MCF 10A (cell line): Measurements from ENCODE around the gene SMC1B. TPM values are rescaled to one million over a fixed set of nuclear protein-coding genes. Genes with fewer than 3 reads are reported as not detected.
"Not testable (repeated sequence)": the region's sequence is repeated elsewhere in the genome, so short reads cannot be mapped to it uniquely, and the experiment has no call there.

Experiments used
- BruUV-seq: library from RNA; stranded (reverse); fragments of 400-500 nt; replicated peaks from 2 replicates; lab custom pipeline; 2021; lab: Mats Ljungman, UMichigan
- CTCF ChIA-PET: fragments of 300-600 bp; sonication (Branson Sonifier 250); formaldehyde crosslinking; extraction: SDS; loops from one replicate; lab custom pipeline; 2021; ENCODE audit warnings: antibody characterized with exemption, inconsistent platforms; lab: Yijun Ruan, JAX
- POLR2A ChIA-PET: fragments of 300-600, 350-650 bp; sonication (Branson Sonifier 250); formaldehyde crosslinking; extraction: SDS; loops from one replicate; lab custom pipeline; 2020; ENCODE audit warnings: antibody characterized with exemption, inconsistent platforms; lab: Yijun Ruan, JAX
- DNase-seq: peaks from one replicate; pipeline ENCODE4 v3.0.0-alpha.2; 2018; ENCODE audit not compliant: unreplicated experiment
- H3K27ac Mint-ChIP-seq: one replicate; pipeline ENCODE4 v1.8.0; 2022; ENCODE audit warnings: mild to moderate bottlenecking, low read depth, mixed read lengths; ENCODE audit not compliant: unreplicated experiment
- H3K27me3 Mint-ChIP-seq: one replicate; pipeline ENCODE4 v1.8.0; 2022; ENCODE audit warnings: mixed read lengths; ENCODE audit not compliant: insufficient read depth, unreplicated experiment
- H3K36me3 Mint-ChIP-seq: one replicate; pipeline ENCODE4 v1.8.0; 2022; ENCODE audit warnings: mild to moderate bottlenecking, moderate library complexity, mixed read lengths; ENCODE audit not compliant: insufficient read depth, unreplicated experiment
- H3K4me1 Mint-ChIP-seq: one replicate; pipeline ENCODE4 v1.8.0; 2022; ENCODE audit warnings: mixed read lengths; ENCODE audit not compliant: insufficient read depth, unreplicated experiment
- H3K4me3 Mint-ChIP-seq: one replicate; pipeline ENCODE4 v1.8.0; 2022; ENCODE audit warnings: mild to moderate bottlenecking, moderate library complexity, mixed read lengths; ENCODE audit not compliant: unreplicated experiment
- H3K9me3 Mint-ChIP-seq: one replicate; pipeline ENCODE4 v1.8.0; 2022; ENCODE audit warnings: mixed read lengths; ENCODE audit not compliant: unreplicated experiment
- CTCF ChIP-seq: fragments of 200-600 bp; IDR thresholded peaks from one replicate; pipeline ENCODE4 v1.8.0; 2022; ENCODE audit warnings: antibody characterized with exemption, mild to moderate bottlenecking; ENCODE audit not compliant: unreplicated experiment
- intact Hi-C: fragments of 100-400 bp; cut with micrococcal nuclease; formaldehyde crosslinking; loops from 2 replicates; pipeline ENCODE4 v1.14.1; 2022
- total RNA-seq: library from RNA; stranded (reverse); gene quantifications from 2 replicates; pipeline ENCODE4 v1.2.3, GENCODE V29; 2022

The SMC1B gene
- total RNA-seq, 1 experiment from 2014 or later, result not detected

- intact Hi-C loops, result no loop called here
- no peak overlapping the region for H3K4me3 Mint-ChIP-seq
- POLR2A ChIA-PET, result interaction anchor here (1.1 to 5.1 kb wide), 2 partner anchors 11 to 25 kb away, joined by 4 to 31 read pairs; no protein-coding TSS in a partner anchor
- H3K9me3 Mint-ChIP-seq, result no peaks in the 10 kb centered on the region
- CTCF ChIA-PET, result interaction anchor here (10.5 kb wide), 1 partner anchor 108 kb away, joined by 142 read pairs; no protein-coding TSS in a partner anchor
- no peak for DNase-seq
- H3K27ac Mint-ChIP-seq, result no peak overlapping the region
- H3K4me1 Mint-ChIP-seq, result peaks cover 24% of the 10 kb centered on the region
- H3K27me3 Mint-ChIP-seq, result no peaks in the 10 kb centered on the region
- no peaks in the 10 kb centered on the region for H3K36me3 Mint-ChIP-seq
- BruUV-seq, result no TSS peak
- TF ChIP-seq CTCF, result no peak
These were observed 31.8 kb upstream of the SMC1B start for GRCh38 chr22:45445031-45445710.

DNA sequence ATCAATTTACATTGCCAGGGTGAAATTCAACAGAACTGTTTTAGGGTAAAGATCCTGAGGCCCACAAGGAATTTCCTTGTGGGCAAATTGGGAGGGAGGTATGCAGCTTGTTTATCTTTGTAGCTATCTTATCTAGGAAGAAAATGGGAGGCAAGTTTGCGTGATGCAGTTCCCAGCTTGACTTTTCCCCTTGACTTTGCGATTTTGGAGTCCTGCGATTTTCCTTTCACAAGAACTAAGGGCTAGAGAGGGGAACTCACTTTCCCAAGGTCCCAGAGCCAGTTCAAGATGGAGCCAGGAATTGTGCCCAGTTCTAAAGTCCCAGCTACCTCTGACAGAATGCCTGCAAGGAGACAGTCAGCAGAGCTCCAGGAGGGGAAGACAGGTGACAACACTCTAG, 30.8 kb upstream of the SMC1B start:
- Mint-ChIP-seq H3K27me3 (no peaks in the 10 kb centered on the region), H3K27ac (peak overlapping the region; percentile 7), H3K9me3 (no peaks in the 10 kb centered on the region), H3K4me3 (no peak overlapping the region), H3K36me3 (no peaks in the 10 kb centered on the region), H3K4me1 (peaks cover 24% of the 10 kb centered on the region)
- no TSS peak for BruUV-seq
- ChIA-PET CTCF (interaction anchor here (0.6 to 10.5 kb wide), 5 partner anchors 26 to 534 kb away, joined by 3 to 142 read pairs (median 3); no protein-coding TSS in a partner anchor), POLR2A (interaction anchor here (1.9 to 5.1 kb wide), 3 partner anchors 26 to 108 kb away, joined by 4 to 31 read pairs (median 8); no protein-coding TSS in a partner anchor)
- TF ChIP-seq CTCF, result no peak
- DNase-seq, result no peak
- intact Hi-C loops, result no loop called here

DNA sequence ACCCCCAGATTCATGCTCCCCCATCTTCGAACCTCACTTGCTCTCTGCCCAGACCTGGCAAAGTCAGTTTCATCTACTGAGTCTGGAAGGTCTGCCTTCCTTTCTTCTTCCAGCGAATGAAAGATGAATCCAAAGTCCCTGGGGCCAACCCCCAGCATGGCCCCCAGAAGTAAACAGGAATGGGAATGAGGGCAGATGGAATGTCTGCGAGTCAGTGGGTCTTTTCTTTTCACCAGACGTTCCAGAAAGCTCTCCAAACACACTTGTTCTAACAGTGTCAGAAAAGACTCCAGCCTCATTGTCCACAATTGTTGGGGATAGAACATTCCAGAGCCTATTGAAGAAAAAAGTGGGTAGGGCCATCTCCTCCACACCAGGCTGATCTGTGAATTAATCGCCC, 28.7 kb upstream of the SMC1B start:
- peak overlapping the region; percentile 80 for H3K27ac Mint-ChIP-seq
- no peak for DNase-seq
- TF ChIP-seq CTCF, result no peak
- BruUV-seq, result no TSS peak
- H3K36me3 Mint-ChIP-seq, result no peaks in the 10 kb centered on the region
- H3K4me1 Mint-ChIP-seq, result peaks cover 24% of the 10 kb centered on the region
- no peaks in the 10 kb centered on the region for H3K27me3 Mint-ChIP-seq
- ChIA-PET CTCF (interaction anchor here (0.6 to 10.5 kb wide), 9 partner anchors 18 to 179 kb away, joined by 3 to 142 read pairs (median 4); no protein-coding TSS in a partner anchor), POLR2A (interaction anchor here (0.6 to 5.1 kb wide), 5 partner anchors 28 to 211 kb away, joined by 3 to 31 read pairs (median 4); no protein-coding TSS in a partner anchor)
- no peak overlapping the region for H3K4me3 Mint-ChIP-seq
- intact Hi-C loops, result no loop called here
- no peaks in the 10 kb centered on the region for H3K9me3 Mint-ChIP-seq

DNA sequence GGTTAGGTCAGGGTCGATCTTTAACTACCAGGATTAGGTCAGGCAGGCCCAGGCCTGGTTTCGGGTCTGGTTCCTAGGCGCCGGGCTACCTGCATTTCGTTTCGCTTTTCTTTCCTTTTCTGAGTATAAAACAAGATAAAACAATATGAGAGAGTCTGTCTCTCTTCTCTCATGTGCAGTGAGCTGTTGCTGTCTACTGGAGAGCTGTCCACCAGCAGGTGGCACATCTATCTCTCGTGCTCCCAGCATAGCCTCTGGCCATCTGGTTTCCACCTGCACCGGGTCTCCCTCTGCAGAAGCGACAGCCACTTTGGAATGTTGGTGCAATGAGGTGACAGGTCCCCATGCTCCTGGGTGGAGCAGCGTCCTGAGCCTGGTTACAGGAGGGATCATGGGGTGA, 27.7 kb upstream of the SMC1B start:
- POLR2A ChIA-PET, result interaction anchor here (0.7 to 5.1 kb wide), 9 partner anchors 29 to 133 kb away, joined by 3 to 31 read pairs (median 5); no protein-coding TSS in a partner anchor
- CTCF ChIA-PET, result interaction anchor here (0.5 to 10.5 kb wide), 12 partner anchors 15 to 650 kb away, joined by 3 to 142 read pairs (median 4); no protein-coding TSS in a partner anchor
- no TSS peak for BruUV-seq
- intact Hi-C loops, result loop anchor here (1.0 to 2.0 kb wide), 2 partner anchors 64 to 112 kb away; no protein-coding TSS in a partner anchor
- H3K27me3 Mint-ChIP-seq, result no peaks in the 10 kb centered on the region
- H3K4me1 Mint-ChIP-seq, result peaks cover 19% of the 10 kb centered on the region
- no peaks in the 10 kb centered on the region for H3K36me3 Mint-ChIP-seq
- peak; percentile 68 for DNase-seq
- no peaks in the 10 kb centered on the region for H3K9me3 Mint-ChIP-seq
- no peak overlapping the region for H3K4me3 Mint-ChIP-seq
- no peak overlapping the region for H3K27ac Mint-ChIP-seq
- peak; percentile 81 for TF ChIP-seq CTCF

- CTCF ChIA-PET, result interaction anchor here (0.7 to 10.5 kb wide), 9 partner anchors 15 to 165 kb away, joined by 3 to 142 read pairs (median 3); no protein-coding TSS in a partner anchor
- not testable (repeated sequence) for H3K27ac Mint-ChIP-seq, DNase-seq, BruUV-seq, H3K36me3 Mint-ChIP-seq, H3K27me3 Mint-ChIP-seq, H3K4me3 Mint-ChIP-seq, H3K9me3 Mint-ChIP-seq
- POLR2A ChIA-PET, result interaction anchor here (0.7 to 5.1 kb wide), 7 partner anchors 29 to 112 kb away, joined by 3 to 31 read pairs (median 5); no protein-coding TSS in a partner anchor
- peaks cover 18% of the 10 kb centered on the region for H3K4me1 Mint-ChIP-seq
- intact Hi-C loops, result loop anchor here (1.0 to 2.0 kb wide), 2 partner anchors 64 to 113 kb away; no protein-coding TSS in a partner anchor
These were observed 27.3 kb upstream of the SMC1B start for GRCh38 chr22:45440688-45441087.
